GM19351 (cell line): ENCODE results near the gene CPB1.
"Not testable (repeated sequence)": the region's sequence is repeated elsewhere in the genome, so short reads cannot be mapped to it uniquely, and the experiment has no call there.

ENCODE experiments used
- ATAC-seq: cut with Tn5 transposase; IDR thresholded peaks from one replicate; pipeline ENCODE4 v1.9.1; 2021; ENCODE audit warnings: mild to moderate bottlenecking, moderate library complexity; ENCODE audit not compliant: unreplicated experiment

The CPB1 gene

GRCh38 chr3:148827585-148827984, at the start of gene CPB1:
Gene CPB1 (plus strand): TSS chr3:148827811. CDS start chr3:148827824, 13 bp downstream.
- ATAC-seq = no peak

GRCh38 chr3:148778926-148779325, 48.7 kb upstream of the CPB1 start:
- no peak for ATAC-seq

- ATAC-seq = not testable (repeated sequence)
Measured at GRCh38 chr3:148785026-148785425, 42.6 kb upstream of the CPB1 start.

GRCh38 chr3:148786159-148786558, 41.5 kb upstream of the CPB1 start:
- ATAC-seq = not testable (repeated sequence)

- ATAC-seq = no peak
Measured at GRCh38 chr3:148789146-148789545, 38.5 kb upstream of the CPB1 start.

GRCh38 chr3:148789906-148790305, 37.7 kb upstream of the CPB1 start:
- no peak for ATAC-seq

GRCh38 chr3:148790370-148790769, 37.2 kb upstream of the CPB1 start:
- no peak for ATAC-seq

GRCh38 chr3:148790851-148791735, 36.5 kb upstream of the CPB1 start:
- ATAC-seq = no peak

- ATAC-seq = no peak
Measured at GRCh38 chr3:148791920-148792319, 35.7 kb upstream of the CPB1 start.

- ATAC-seq = no peak
Measured at GRCh38 chr3:148792516-148792915, 35.1 kb upstream of the CPB1 start.

GRCh38 chr3:148796799-148797198, 30.8 kb upstream of the CPB1 start:
- ATAC-seq = no peak

GRCh38 chr3:148797795-148798194, 29.8 kb upstream of the CPB1 start:
- ATAC-seq = no peak

- ATAC-seq = no peak
Measured at GRCh38 chr3:148800414-148800813, 27.2 kb upstream of the CPB1 start.

GRCh38 chr3:148809835-148810234, 17.8 kb upstream of the CPB1 start:
- ATAC-seq = no peak

- ATAC-seq = no peak
Measured at GRCh38 chr3:148815316-148816110, 12.1 kb upstream of the CPB1 start.

- no peak for ATAC-seq
Measured at GRCh38 chr3:148816427-148816826, 11.2 kb upstream of the CPB1 start.

GRCh38 chr3:148816981-148817525, 10.6 kb upstream of the CPB1 start:
- no peak for ATAC-seq

- no peak for ATAC-seq
Measured at GRCh38 chr3:148820361-148821245, 7.0 kb upstream of the CPB1 start.

GRCh38 chr3:148823026-148823425, 4.6 kb upstream of the CPB1 start:
- no peak for ATAC-seq

GRCh38 chr3:148825476-148825875, 2.1 kb upstream of the CPB1 start:
- no peak for ATAC-seq
